Right atrium auricular region (tissue), 2 donors: ENCODE results near the gene GRM7. TPM values are rescaled to one million over a fixed set of nuclear protein-coding genes. Genes with fewer than 3 reads are reported as not detected.

Experiments
- DNase-seq: peaks from one replicate; pipeline ENCODE4 v3.0.0-alpha.2; 2019; ENCODE audit warnings: low spot score
- H3K27ac ChIP-seq, 2 donors: fragments of 200-600 bp; sonication (generic); 1 replicate in 1 of 2; 2 replicates in 1 of 2; pipeline ENCODE4 v1.5.1; 2016 to 2019
- H3K27me3 ChIP-seq, 2 donors: fragments of 200-600 bp; sonication (generic); one replicate each; pipeline versions ENCODE4 v1.5.1 to v1.6.0; 2017 to 2019
- H3K36me3 ChIP-seq: fragments of 200-600 bp; sonication (generic); one replicate; pipeline ENCODE4 v1.5.1; 2016
- H3K4me1 ChIP-seq, 2 donors: fragments of 200-600 bp; sonication (generic); one replicate each; pipeline versions ENCODE4 v1.5.1 to v1.6.0; 2017 to 2019
- H3K4me3 ChIP-seq, 2 donors: fragments of 200-600 bp; sonication (generic); 1 replicate in 1 of 2; 2 replicates in 1 of 2; pipeline ENCODE4 v1.5.1; 2017 to 2019; ENCODE audit warnings: mild to moderate bottlenecking in 1 of 2, moderate library complexity in 1 of 2
- H3K9me3 ChIP-seq, 2 donors: fragments of 200-600 bp; sonication (generic); one replicate each; pipeline ENCODE4 v1.5.1; 2019
- total RNA-seq, 2 donors: library from RNA; depleted of rRNA; stranded (reverse); fragments of >200 nt; gene quantifications; one replicate each; pipeline ENCODE4 v1.1.0, GENCODE V29; 2016
- TF ChIP-seq, protein P1 (sequence below), 2 donors: fragments of 200-600 bp; sonication (generic); IDR thresholded peaks; one replicate each; pipeline ENCODE4 v1.5.1; 2019; ENCODE audit warnings: antibody characterized with exemption in 2 of 2

The GRM7 gene
- total RNA-seq, 2 donors from 2014 or later, result not detected

DNA sequence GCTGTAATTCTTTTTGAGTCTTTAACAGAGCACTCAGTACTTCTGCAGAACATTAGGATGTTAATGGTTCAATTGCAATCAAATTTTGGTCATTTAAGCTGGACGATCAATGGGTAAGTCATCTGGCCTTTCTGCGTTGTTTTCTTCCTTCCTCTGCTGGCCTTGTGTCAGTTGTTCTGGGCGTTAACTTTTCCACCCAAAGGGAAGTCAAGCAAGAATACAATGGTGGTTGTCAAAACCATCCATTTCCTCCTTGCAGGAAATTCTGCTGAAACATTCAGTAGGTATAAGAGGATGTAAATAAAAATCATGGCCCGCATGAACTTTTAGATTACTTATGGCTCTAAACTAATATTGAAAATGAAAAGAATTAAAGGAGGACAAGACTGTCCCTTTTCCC lies 584.0 kb downstream of the GRM7 start:
- no peaks in the 10 kb centered on the region for H3K9me3 ChIP-seq
- no peaks in the 10 kb centered on the region for H3K36me3 ChIP-seq
- H3K27me3 ChIP-seq, result no peaks in the 10 kb centered on the region
- H3K4me3 ChIP-seq, result no peak overlapping the region
- DNase-seq, result no peak
- no peaks in the 10 kb centered on the region for H3K4me1 ChIP-seq
- TF ChIP-seq, protein P1, sequence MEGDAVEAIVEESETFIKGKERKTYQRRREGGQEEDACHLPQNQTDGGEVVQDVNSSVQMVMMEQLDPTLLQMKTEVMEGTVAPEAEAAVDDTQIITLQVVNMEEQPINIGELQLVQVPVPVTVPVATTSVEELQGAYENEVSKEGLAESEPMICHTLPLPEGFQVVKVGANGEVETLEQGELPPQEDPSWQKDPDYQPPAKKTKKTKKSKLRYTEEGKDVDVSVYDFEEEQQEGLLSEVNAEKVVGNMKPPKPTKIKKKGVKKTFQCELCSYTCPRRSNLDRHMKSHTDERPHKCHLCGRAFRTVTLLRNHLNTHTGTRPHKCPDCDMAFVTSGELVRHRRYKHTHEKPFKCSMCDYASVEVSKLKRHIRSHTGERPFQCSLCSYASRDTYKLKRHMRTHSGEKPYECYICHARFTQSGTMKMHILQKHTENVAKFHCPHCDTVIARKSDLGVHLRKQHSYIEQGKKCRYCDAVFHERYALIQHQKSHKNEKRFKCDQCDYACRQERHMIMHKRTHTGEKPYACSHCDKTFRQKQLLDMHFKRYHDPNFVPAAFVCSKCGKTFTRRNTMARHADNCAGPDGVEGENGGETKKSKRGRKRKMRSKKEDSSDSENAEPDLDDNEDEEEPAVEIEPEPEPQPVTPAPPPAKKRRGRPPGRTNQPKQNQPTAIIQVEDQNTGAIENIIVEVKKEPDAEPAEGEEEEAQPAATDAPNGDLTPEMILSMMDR (IDR thresholded peaks at IDR 0.05), result no peak
- no peak overlapping the region for H3K27ac ChIP-seq

DNA sequence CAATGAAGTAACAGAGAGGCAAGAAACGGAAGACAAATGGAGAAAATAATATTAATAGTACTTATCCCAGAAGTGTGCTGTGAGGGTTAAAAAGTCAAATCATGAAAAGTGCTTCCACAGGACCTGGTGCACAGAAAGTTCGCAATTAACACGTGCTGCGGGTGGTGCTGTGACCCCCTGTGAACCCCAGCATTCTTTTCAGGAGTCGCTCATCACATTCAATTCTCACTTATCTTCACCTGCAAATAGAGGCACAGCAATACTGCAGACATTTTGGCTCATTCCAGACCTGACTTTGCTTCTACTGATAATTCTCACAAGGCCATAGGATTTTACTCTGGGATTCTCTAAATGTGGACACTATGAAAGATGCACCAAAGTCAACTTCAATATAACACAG lies 584.4 kb downstream of the GRM7 start:
- TF ChIP-seq, protein P1 (IDR thresholded peaks at IDR 0.05), result no peak
- Histone ChIP-seq H3K36me3 (no peaks in the 10 kb centered on the region), H3K4me1 (no peaks in the 10 kb centered on the region), H3K27me3 (no peaks in the 10 kb centered on the region), H3K9me3 (no peaks in the 10 kb centered on the region), H3K4me3 (no peak overlapping the region), H3K27ac (no peak overlapping the region)
- DNase-seq, result no peak

DNA sequence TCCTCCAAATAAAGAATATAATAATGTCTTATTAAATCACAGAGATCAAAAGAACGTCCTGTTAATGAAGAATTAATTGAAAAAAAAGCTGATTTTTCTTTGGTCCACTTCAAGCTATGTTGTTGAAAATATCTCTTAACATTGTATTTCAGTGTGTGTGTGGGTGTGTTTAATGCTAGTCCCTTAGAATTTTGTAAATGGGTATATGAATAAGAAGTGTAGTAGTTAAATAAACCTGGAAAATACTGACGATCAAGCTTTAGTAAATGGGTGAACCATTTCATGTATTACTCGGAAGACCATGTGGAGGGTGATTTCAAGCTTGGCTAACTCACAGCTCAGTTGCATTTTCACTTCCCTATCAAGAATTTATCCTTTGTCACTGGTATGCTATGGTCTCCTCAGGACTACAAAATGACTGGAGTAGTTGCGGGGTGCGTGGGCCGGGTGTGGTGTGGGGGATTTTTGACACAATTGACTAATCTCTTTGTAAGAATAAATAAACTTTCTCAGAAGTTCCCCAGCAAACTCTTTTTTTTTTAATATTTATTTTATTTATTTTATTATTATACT lies 586.4 kb downstream of the GRM7 start:
- TF ChIP-seq, protein P1 (IDR thresholded peaks at IDR 0.05), result no peak
- no peaks in the 10 kb centered on the region for H3K9me3 ChIP-seq

DNA sequence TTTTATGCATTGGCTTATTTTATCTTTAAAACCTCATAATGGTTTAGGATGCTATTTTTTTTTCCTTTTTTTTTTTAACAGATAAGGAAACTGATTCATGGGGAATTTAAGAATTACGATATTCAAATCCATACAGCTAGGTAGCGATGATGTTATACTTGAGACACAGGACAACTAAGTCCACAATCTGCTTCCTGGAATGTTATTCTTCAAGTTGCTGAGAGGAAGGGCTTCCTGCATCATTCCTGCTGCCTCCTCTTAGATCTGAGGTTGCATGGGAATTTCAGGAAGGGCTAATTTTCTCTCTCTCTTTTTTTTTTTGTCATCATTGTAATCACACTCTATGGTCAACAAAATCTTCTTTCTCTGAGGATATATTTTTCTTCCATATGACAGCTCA lies 595.5 kb downstream of the GRM7 start:
- Histone ChIP-seq H3K27ac (no peak overlapping the region), H3K36me3 (no peaks in the 10 kb centered on the region), H3K4me1 (no peaks in the 10 kb centered on the region), H3K9me3 (no peaks in the 10 kb centered on the region), H3K27me3 (no peaks in the 10 kb centered on the region), H3K4me3 (no peak overlapping the region)
- TF ChIP-seq, protein P1 (IDR thresholded peaks at IDR 0.05), result no peak
- no peak for DNase-seq

More for the DNA sequence above, 586.4 kb downstream of the GRM7 start:
- Histone ChIP-seq H3K4me1 (no peaks in the 10 kb centered on the region), H3K4me3 (no peak overlapping the region), H3K27me3 (no peaks in the 10 kb centered on the region), H3K27ac (no peak overlapping the region), H3K36me3 (no peaks in the 10 kb centered on the region)
- no peak for DNase-seq

DNA sequence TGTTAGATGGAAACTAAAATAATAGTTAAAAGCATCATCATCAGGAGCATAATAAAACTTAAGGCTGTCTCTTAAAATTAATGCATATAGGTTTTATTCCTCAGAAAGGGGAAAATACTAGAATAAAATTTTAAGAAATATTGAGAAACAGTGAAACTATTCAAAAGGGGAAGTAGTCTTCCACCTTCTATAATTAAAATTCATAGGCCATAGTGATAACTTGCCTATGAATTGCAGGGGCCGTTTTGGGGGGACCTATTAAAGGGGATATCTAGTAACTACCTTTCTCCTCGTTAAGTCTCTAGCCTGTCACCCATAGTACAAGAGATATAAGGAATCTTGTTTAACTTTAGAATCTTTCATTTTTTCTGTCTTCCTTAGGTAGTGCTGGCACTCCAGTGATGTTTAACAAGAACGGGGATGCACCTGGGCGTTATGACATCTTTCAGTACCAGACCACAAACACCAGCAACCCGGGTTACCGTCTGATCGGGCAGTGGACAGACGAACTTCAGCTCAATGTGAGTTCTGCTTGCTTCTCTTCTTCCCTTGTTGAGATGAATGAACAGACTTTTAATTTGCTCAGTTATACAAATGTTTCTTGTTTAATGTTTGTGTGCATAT lies 600.4 kb downstream of the GRM7 start:
- no peak overlapping the region for H3K27ac ChIP-seq
- H3K4me3 ChIP-seq, result no peak overlapping the region
- no peaks in the 10 kb centered on the region for H3K4me1 ChIP-seq
- no peaks in the 10 kb centered on the region for H3K9me3 ChIP-seq
- no peaks in the 10 kb centered on the region for H3K36me3 ChIP-seq
- no peaks in the 10 kb centered on the region for H3K27me3 ChIP-seq
- TF ChIP-seq, protein P1 (IDR thresholded peaks at IDR 0.05), result no peak
- no peak for DNase-seq

DNA sequence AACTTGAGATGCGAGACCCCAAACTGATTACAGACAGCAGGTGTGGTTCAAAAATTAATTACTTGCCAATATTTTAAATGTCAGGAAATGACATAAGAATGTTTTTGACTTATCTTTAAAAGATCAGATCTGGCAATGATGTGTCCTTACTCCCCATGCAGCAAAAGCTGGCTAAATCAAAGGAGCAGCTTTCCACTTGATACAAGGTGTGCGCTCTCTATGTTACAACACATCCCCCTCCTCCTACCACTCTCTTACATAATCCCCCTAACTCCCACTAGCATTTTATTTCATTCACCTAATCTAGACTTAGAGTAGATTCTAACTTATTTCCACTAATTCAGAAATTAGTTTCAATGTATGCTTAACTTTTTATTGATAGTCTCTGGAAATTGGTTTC lies 609.0 kb downstream of the GRM7 start:
- no peak for DNase-seq
- Histone ChIP-seq H3K4me1 (no peaks in the 10 kb centered on the region), H3K36me3 (no peaks in the 10 kb centered on the region), H3K27ac (no peak overlapping the region), H3K27me3 (no peaks in the 10 kb centered on the region), H3K4me3 (no peak overlapping the region), H3K9me3 (no peaks in the 10 kb centered on the region)
- TF ChIP-seq, protein P1 (IDR thresholded peaks at IDR 0.05), result no peak
